ENCODE data around the gene NRG2.

GRCh38 chr5:140054086-140054689 is 11.1 kb upstream of the NRG2 start:
- TF ChIP-seq CTCF (IDR thresholded peaks at IDR 0.05; ENCODE audit: insufficient read depth, low read length, poor library complexity, severe bottlenecking) (no peak), EZH2phosphoT487 (conservative IDR thresholded peaks at IDR 0.05; ENCODE audit: low read length) (no peak)
